OCI-LY7 (cell line): Measurements from ENCODE around the gene ELMOD3.

Experiments used
- CTCF ChIP-seq: fragments of 200-600 bp; sonication (generic); conservative IDR thresholded peaks from 2 replicates; pipeline ENCODE4 v1.5.1; 2014; ENCODE audit warnings: mild to moderate bottlenecking, antibody characterized with exemption, low read length, moderate library complexity, mixed read lengths
- EZH2phosphoT487 ChIP-seq: fragments of 200-600 bp; sonication (generic); IDR thresholded peaks from 2 replicates; pipeline ENCODE4 v1.6.1; 2018; ENCODE audit warnings: low read depth, borderline replicate concordance, mild to moderate bottlenecking, mixed run types, antibody characterized with exemption, low read length, moderate library complexity, mixed read lengths

GRCh38 chr2:85423525-85423924 lies 69.0 kb downstream of the ELMOD3 start:
- TF ChIP-seq CTCF (no peak), EZH2phosphoT487 (no peak)
